Adipocyte (in vitro differentiated cells): Measurements from ENCODE around the gene RAB31.

Source experiments
- DNase-seq: peaks from one replicate; pipeline ENCODE4 v3.0.0-alpha.2; 2015; ENCODE audit warnings: low read depth
- H3K27me3 ChIP-seq: replicated peaks from 2 replicates; pipeline ENCODE4 v1.7.0; 2013; ENCODE audit warnings: mild to moderate bottlenecking, low read length, moderate library complexity; ENCODE audit not compliant: control insufficient read depth, insufficient read depth
- H3K36me3 ChIP-seq: 2 replicates; pipeline ENCODE4 v1.7.0; 2013; ENCODE audit warnings: low read length, mild to moderate bottlenecking, moderate library complexity; ENCODE audit not compliant: control insufficient read depth, insufficient read depth, severe bottlenecking
- H3K4me1 ChIP-seq: 2 replicates; pipeline ENCODE4 v1.7.0; 2013; ENCODE audit warnings: mild to moderate bottlenecking, low read length, moderate library complexity; ENCODE audit not compliant: control insufficient read depth, insufficient read depth
- H3K4me3 ChIP-seq: 2 replicates; pipeline ENCODE4 v1.7.0; 2013; ENCODE audit warnings: mild to moderate bottlenecking, low read length, moderate library complexity
- H3K9ac ChIP-seq: 2 replicates; pipeline ENCODE4 v1.7.0; 2013; ENCODE audit warnings: mild to moderate bottlenecking, low read length, moderate library complexity
- H3K9me3 ChIP-seq: 2 replicates; pipeline ENCODE4 v1.7.0; 2013; ENCODE audit warnings: mild to moderate bottlenecking, low read length, moderate library complexity; ENCODE audit not compliant: control insufficient read depth

The RAB31 gene

DNA sequence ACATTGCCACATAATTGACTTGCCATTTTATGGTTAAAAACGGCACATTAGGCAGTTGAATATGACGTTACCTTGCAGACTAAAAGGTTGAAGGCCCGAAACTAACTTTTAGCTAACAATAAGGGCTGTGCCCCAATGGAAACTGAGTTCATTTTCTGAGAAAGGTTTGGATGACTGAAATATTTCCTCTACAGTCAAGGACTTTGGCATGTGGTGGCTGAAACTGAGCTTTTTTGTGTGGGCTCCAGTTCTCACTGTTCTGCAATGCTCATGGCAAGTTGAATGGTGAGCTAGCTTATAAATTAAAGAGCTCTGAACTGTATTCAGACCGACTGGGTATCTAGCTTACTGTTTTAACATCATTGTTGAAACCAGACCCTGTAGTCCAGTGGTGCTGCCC, 153.8 kb downstream of the RAB31 start:
- no peak overlapping the region for H3K4me3 ChIP-seq
- no peak overlapping the region for H3K9ac ChIP-seq
- no peaks in the 10 kb centered on the region for H3K27me3 ChIP-seq
- H3K9me3 ChIP-seq = peaks cover 11% of the 10 kb centered on the region
- peaks cover 27% of the 10 kb centered on the region for H3K36me3 ChIP-seq
- no peak for DNase-seq
- peaks cover 3% of the 10 kb centered on the region for H3K4me1 ChIP-seq

- no peak for DNase-seq
- Histone ChIP-seq H3K36me3 (peaks cover 27% of the 10 kb centered on the region), H3K27me3 (no peaks in the 10 kb centered on the region), H3K4me1 (no peaks in the 10 kb centered on the region), H3K9me3 (peaks cover 11% of the 10 kb centered on the region), H3K4me3 (no peak overlapping the region), H3K9ac (no peak overlapping the region)
Observed at GRCh38 chr18:9862686-9863085, 154.6 kb downstream of the RAB31 start.

DNA sequence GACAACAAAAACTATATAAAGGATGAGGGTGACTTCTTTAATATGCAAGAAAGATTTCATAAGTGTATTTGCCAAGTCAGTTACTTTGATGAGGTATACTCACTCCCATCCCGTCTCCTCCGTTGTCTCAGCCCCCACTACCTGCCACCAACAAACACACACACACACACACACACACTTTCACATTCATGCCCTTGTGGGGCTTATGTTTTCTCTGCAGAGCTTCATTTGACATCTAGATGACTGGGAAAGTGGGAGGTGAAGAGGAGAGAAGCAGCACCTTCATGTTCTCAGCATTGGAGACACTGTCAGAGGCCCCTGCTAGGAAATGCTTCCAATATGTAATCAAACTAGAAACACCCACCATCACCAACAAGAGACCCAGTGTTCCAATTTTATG, 155.2 kb downstream of the RAB31 start:
- Histone ChIP-seq H3K4me1 (no peaks in the 10 kb centered on the region), H3K9ac (no peak overlapping the region), H3K9me3 (peaks cover 11% of the 10 kb centered on the region), H3K27me3 (no peaks in the 10 kb centered on the region), H3K36me3 (peaks cover 27% of the 10 kb centered on the region), H3K4me3 (no peak overlapping the region)
- no peak for DNase-seq

DNA sequence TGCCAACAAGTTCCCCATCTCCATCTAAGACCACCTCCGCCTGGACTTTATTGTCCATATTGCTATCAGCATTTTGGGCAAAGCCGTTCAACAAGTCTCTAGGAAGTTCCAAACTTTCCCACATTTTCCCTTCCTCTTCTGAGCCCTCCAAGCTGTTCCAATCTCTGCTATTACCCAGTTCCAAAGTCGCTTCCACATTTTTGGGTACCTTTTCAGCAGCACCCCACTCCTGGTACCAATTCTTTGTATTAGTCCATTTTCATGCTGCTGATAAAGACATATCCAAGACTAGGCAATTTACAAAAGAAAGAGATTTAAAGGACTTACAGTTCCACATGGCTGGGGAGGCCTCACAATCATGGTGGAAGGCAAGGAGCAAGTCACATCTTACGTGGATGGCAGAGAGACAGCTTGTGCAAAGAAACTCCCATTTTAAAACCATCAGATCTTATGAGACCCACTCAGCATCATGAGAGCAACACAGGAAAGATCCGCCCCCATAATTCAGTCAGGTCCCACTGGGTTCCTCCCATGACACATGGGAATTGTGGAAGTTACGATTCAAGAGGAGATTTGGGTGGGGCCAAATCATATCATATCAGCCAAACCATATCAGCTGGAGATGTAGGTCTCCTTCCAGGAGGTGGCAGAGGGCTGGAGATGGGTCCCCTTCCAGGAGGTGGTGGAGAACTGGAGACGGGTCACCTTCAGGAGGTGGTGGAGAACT, 157.8 kb downstream of the RAB31 start:
- no peak for DNase-seq
- peaks cover 11% of the 10 kb centered on the region for H3K9me3 ChIP-seq
- H3K9ac ChIP-seq = no peak overlapping the region
- no peaks in the 10 kb centered on the region for H3K27me3 ChIP-seq
- H3K36me3 ChIP-seq = peaks cover 12% of the 10 kb centered on the region
- H3K4me3 ChIP-seq = no peak overlapping the region
- peaks cover 23% of the 10 kb centered on the region for H3K4me1 ChIP-seq

DNA sequence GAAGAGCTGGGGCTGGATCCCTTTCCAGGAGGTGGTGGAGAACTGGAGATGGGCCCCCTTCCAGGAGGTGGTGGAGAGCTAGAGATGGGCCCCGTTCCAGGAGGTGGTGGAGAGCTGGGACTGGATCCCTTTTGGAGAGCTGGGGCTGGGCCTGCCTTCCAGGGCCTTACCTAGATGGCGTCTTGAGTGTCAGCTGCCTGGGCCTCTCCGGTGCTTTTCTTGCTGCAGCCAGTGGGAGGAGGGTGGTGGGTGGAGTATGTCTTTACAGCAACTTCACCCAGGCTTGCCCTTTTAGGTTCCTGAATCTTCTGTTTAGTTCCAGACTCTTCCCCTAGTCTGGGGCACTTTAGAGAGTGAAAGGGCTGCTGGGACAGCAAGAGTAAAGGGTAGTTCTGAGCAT, 158.5 kb downstream of the RAB31 start:
- H3K36me3 ChIP-seq = peaks cover 7% of the 10 kb centered on the region

DNA sequence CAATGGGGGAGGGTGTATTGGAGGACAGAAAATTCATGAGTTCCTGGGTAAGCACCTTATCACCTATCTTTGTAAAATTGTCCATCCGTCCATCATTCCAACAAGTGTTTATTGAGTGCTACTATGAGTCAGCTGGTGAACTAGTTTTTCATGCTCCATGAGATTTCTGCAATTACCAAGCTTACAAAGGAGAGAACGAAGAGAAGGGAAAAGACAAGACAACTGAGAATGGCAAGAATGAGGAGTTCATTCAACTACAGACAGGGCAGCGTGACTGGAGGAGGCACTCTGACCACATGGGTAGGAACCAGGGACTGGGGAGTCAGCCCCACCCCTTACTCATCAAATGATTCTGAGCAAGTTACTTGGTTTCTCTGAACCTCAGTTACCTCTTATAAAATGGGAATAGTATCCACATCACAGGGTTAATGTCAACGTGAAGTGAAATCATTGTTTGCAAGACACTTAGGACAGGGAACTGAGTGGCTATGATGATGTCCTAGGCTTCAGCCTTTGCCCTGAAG, 159.0 kb downstream of the RAB31 start:
- H3K27me3 ChIP-seq = no peaks in the 10 kb centered on the region
- no peak for DNase-seq

More for the DNA sequence above, 158.5 kb downstream of the RAB31 start:
- Histone ChIP-seq H3K4me3 (no peak overlapping the region), H3K4me1 (peaks cover 25% of the 10 kb centered on the region), H3K27me3 (no peaks in the 10 kb centered on the region), H3K9ac (no peak overlapping the region), H3K9me3 (peaks cover 11% of the 10 kb centered on the region)
- DNase-seq = no peak

GRCh38 chr18:9868857-9869714, 161.0 kb downstream of the RAB31 start:
- peak overlapping the region; percentile 6 for H3K9ac ChIP-seq
- DNase-seq = no peak
- peaks cover 25% of the 10 kb centered on the region for H3K4me1 ChIP-seq
- H3K27me3 ChIP-seq = no peaks in the 10 kb centered on the region
- peaks cover 11% of the 10 kb centered on the region for H3K9me3 ChIP-seq
- no peak overlapping the region for H3K4me3 ChIP-seq
- H3K36me3 ChIP-seq = no peaks in the 10 kb centered on the region

More for the DNA sequence above, 159.0 kb downstream of the RAB31 start:
- Histone ChIP-seq H3K36me3 (peaks cover 7% of the 10 kb centered on the region), H3K9me3 (peaks cover 11% of the 10 kb centered on the region), H3K9ac (no peak overlapping the region), H3K4me1 (peaks cover 25% of the 10 kb centered on the region), H3K4me3 (no peak overlapping the region)

DNA sequence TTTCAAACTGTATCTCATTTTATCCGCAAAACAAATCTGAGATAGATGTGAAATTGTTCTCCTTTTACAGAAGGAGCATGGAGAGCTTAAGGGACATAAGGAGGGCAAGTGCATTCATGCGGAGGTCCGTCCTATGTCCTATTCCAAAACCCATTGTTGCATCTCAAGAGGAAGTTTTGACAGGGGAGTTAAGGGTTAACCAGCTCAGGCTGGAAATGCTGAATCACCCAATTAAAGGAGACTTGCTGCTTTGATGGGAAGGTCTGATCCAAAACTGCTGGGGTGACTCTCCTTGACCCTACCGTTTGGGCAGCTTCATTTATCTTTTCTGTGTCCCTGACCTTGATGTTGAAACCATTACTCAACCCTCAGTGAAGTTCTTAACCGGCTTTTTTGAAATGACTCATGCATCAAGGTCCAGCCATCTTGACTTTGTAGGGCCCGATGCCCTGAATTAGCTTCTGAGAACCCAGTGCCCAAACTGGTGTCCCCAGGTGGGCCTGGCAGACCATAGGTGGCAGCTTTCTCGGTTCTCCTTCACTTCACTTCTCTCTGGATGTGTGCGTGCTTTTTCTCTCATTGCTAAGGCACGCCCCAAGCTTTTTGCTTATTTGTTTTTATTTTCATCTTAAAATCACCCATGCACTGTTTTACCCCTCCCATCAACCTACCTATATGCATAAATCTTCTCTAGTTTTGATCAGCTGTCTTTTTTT, 161.8 kb downstream of the RAB31 start:
- Histone ChIP-seq H3K4me1 (peaks cover 25% of the 10 kb centered on the region), H3K9ac (peak overlapping the region; percentile 6), H3K9me3 (peaks cover 11% of the 10 kb centered on the region), H3K36me3 (no peaks in the 10 kb centered on the region), H3K27me3 (no peaks in the 10 kb centered on the region), H3K4me3 (no peak overlapping the region)
- peak; percentile 78 for DNase-seq

GRCh38 chr18:9870431-9871008, 162.4 kb downstream of the RAB31 start:
- Histone ChIP-seq H3K9me3 (peaks cover 10% of the 10 kb centered on the region), H3K27me3 (no peaks in the 10 kb centered on the region), H3K4me3 (no peak overlapping the region), H3K36me3 (no peaks in the 10 kb centered on the region), H3K4me1 (peaks cover 25% of the 10 kb centered on the region), H3K9ac (no peak overlapping the region)
- no peak for DNase-seq

DNA sequence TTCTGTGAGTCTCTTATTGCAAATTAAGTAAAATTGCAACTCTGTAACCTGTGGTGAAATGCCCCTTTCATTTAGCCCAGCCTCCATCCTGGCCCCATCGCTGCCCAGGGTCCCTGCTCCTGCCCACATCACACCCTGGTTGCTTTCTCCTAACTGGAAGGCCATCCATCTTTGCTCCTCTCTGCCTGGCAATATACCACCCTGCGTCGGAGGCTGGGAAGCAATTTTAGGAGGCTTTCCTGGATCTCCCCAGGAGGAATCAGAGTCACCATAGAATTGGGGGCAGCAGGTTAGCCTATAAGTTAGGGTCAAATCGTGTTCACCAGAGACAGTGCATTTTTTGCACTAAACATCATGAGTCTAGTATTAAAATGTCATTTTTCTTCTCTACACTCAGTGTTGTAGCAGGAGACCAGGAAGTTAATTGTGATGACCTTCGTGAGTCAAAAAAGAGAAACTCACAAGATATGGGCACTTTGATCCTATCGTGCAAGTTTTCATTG, 163.2 kb downstream of the RAB31 start:
- no peaks in the 10 kb centered on the region for H3K36me3 ChIP-seq
- H3K4me1 ChIP-seq = peaks cover 28% of the 10 kb centered on the region
- H3K4me3 ChIP-seq = no peak overlapping the region
- H3K27me3 ChIP-seq = no peaks in the 10 kb centered on the region
- H3K9me3 ChIP-seq = peaks cover 2% of the 10 kb centered on the region
- no peak overlapping the region for H3K9ac ChIP-seq
- no peak for DNase-seq
